Activated CD4-positive, alpha-beta memory T cell treated with anti-CD3 and anti-CD28 coated beads for 36 hours (primary cell): ENCODE results near the gene PSAP. TPM values are rescaled to one million over a fixed set of nuclear protein-coding genes. Genes with fewer than 3 reads are reported as not detected.
"Not testable (repeated sequence)": the region's sequence is repeated elsewhere in the genome, so short reads cannot be mapped to it uniquely, and the experiment has no call there.

Experiments
- CTCF ChIA-PET: fragments of 350-600 bp; sonication (Branson Sonifier 250); formaldehyde crosslinking; loops from one replicate; lab custom pipeline; 2021; ENCODE audit warnings: antibody characterized with exemption, inconsistent platforms; lab: Charles Lee
- POLR2A ChIA-PET: fragments of 350-600 bp; sonication (Branson Sonifier 250); formaldehyde crosslinking; loops from one replicate; lab custom pipeline; 2021; ENCODE audit warnings: antibody characterized with exemption; lab: Charles Lee
- DNase-seq: peaks from one replicate; pipeline ENCODE4 v3.0.0-alpha.2; 2020
- H3K27ac Mint-ChIP-seq: one replicate; pipeline ENCODE4 v1.8.0; 2021; ENCODE audit warnings: mixed read lengths
- H3K27me3 Mint-ChIP-seq: one replicate; pipeline ENCODE4 v1.8.0; 2021; ENCODE audit warnings: mixed read lengths
- H3K36me3 Mint-ChIP-seq: one replicate; pipeline ENCODE4 v1.8.0; 2021; ENCODE audit warnings: mixed read lengths
- H3K4me1 Mint-ChIP-seq: one replicate; pipeline ENCODE4 v1.8.0; 2021; ENCODE audit warnings: low read depth, mixed read lengths
- H3K4me3 Mint-ChIP-seq: one replicate; pipeline ENCODE4 v1.8.0; 2021; ENCODE audit warnings: mild to moderate bottlenecking, mixed read lengths
- H3K9me3 Mint-ChIP-seq: one replicate; pipeline ENCODE4 v1.8.0; 2021; ENCODE audit warnings: mixed read lengths
- intact Hi-C: fragments of 100-400 bp; cut with micrococcal nuclease; formaldehyde crosslinking; loops from one replicate; pipeline ENCODE4 v1.15.1; 2023
- total RNA-seq, 2 experiments: library from RNA; stranded (reverse); gene quantifications; one replicate each; pipeline ENCODE4 v1.2.3, GENCODE V29; 2021

PSAP gene
- 100 to 1,000 TPM; 137 to 144 TPM for total RNA-seq

GRCh38 chr10:71850743-71851464 lies at the start of gene PSAP:
TSS of gene PSAP (minus strand) at chr10:71851251. CDS start at chr10:71851221, 30 bp downstream.
- intact Hi-C loops: loop anchor here (1.0 to 5.0 kb wide), 5 partner anchors 38 to 237 kb away; partner anchors contain the start of genes SPOCK2 and VSIR
- Mint-ChIP-seq H3K27me3 (no peaks in the 10 kb centered on the region), H3K9me3 (no peaks in the 10 kb centered on the region), H3K4me3 (peak within 1 kb of the TSS; percentile 82), H3K27ac (peak within 1 kb of the TSS; percentile 76), H3K36me3 (no peaks in the 10 kb centered on the region), H3K4me1 (peaks cover 40% of the 10 kb centered on the region)
- peak; percentile 99 for DNase-seq
- CTCF ChIA-PET: interaction anchor here (0.6 to 2.1 kb wide), 8 partner anchors 14 to 531 kb away, joined by 3 to 8 read pairs (median 4); no protein-coding TSS in a partner anchor
- POLR2A ChIA-PET: interaction anchor here (1.0 to 1.1 kb wide), 2 partner anchors 78 to 480 kb away, joined by 3 read pairs; no protein-coding TSS in a partner anchor

- Mint-ChIP-seq H3K4me3 (no peak overlapping the region), H3K36me3 (no peaks in the 10 kb centered on the region), H3K4me1 (no peaks in the 10 kb centered on the region), H3K27me3 (no peaks in the 10 kb centered on the region), H3K9me3 (no peaks in the 10 kb centered on the region), H3K27ac (no peak overlapping the region)
- ChIA-PET POLR2A (interaction anchor here (0.6 kb wide), 1 partner anchor 632 kb away, joined by 3 read pairs; no protein-coding TSS in a partner anchor), CTCF (interaction anchor here (7.5 kb wide), 1 partner anchor 150 kb away, joined by 126 read pairs; no protein-coding TSS in a partner anchor)
- intact Hi-C loops: no loop called here
- no peak for DNase-seq
Observed at GRCh38 chr10:71900441-71901180, 49.6 kb upstream of the PSAP start.

DNA sequence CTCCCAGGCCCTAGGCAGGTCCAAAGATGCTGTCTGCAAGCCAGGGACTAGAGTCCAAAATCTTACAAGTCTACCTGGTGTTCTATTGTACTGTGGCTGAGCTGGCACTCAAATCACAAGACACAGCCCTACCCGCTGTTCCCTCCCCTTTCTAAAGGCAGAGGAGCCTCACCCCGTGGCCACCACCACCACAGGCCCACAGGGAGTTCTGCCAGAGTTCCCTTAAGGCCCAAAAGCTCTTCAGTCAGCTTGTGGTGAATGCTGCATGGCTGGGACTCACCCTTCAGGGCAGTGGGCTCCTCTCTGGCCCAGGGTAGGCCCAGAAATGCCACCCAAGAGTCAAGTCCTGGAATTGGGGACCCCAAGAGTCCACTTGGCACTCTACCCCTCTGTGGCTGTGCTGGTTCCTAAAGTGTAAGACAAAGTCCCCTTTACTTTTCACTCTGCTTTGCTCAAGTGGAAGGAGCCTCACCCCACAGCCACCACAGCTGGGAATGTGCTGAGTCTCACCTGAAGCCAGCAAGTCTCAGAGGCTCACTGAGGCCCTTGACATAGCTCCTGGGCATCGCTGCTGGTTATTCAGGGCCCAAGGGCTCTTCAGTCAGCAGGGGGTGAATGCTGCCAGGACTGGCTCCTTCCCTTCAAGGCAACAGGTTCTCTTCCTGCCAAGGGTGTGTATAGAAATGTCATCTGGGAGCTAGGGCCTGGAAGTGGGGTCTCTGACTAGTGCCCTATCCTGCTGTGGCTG lies 48.8 kb upstream of the PSAP start:
- Mint-ChIP-seq H3K27ac (no peak overlapping the region), H3K9me3 (no peaks in the 10 kb centered on the region), H3K4me3 (no peak overlapping the region), H3K36me3 (no peaks in the 10 kb centered on the region), H3K4me1 (no peaks in the 10 kb centered on the region), H3K27me3 (no peaks in the 10 kb centered on the region)
- POLR2A ChIA-PET: interaction anchor here (0.6 kb wide), 1 partner anchor 631 kb away, joined by 3 read pairs; no protein-coding TSS in a partner anchor
- intact Hi-C loops: loop anchor here (10.0 kb wide), 1 partner anchor 515 kb away; no protein-coding TSS in a partner anchor
- DNase-seq: no peak
- CTCF ChIA-PET: interaction anchor here (7.5 kb wide), 1 partner anchor 150 kb away, joined by 126 read pairs; no protein-coding TSS in a partner anchor

- H3K36me3 Mint-ChIP-seq, H3K9me3 Mint-ChIP-seq, H3K27me3 Mint-ChIP-seq, H3K4me3 Mint-ChIP-seq, H3K27ac Mint-ChIP-seq, DNase-seq, POLR2A ChIA-PET, H3K4me1 Mint-ChIP-seq: not testable (repeated sequence)
- intact Hi-C loops: loop anchor here (10.0 kb wide), 1 partner anchor 514 kb away; no protein-coding TSS in a partner anchor
- CTCF ChIA-PET: interaction anchor here (0.8 to 7.5 kb wide), 8 partner anchors 12 to 585 kb away, joined by 3 to 126 read pairs (median 3); partner anchors contain the start of gene PSAP
Observed at GRCh38 chr10:71898346-71898745, 47.3 kb upstream of the PSAP start.

DNA sequence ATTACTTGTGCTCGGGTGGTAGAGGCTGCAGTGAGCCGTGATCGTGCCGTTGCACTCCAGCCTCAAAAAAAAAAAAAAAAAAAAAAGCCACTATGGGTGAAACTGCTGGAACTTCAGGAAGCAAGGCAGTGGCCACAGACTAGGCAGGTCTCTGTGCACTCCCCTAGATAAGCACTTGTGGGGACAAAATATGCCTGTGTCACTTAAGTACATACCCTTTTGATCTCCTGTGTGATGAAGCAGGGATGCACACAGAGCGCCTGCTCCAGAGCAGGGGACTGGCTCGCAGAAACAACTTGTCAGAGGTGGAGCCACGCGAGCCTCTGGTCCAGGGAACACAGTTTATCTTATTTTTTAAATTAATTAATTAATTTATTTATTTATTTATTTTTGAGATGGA lies 42.9 kb upstream of the PSAP start:
- Mint-ChIP-seq H3K4me3 (no peak overlapping the region), H3K27ac (no peak overlapping the region)

DNA sequence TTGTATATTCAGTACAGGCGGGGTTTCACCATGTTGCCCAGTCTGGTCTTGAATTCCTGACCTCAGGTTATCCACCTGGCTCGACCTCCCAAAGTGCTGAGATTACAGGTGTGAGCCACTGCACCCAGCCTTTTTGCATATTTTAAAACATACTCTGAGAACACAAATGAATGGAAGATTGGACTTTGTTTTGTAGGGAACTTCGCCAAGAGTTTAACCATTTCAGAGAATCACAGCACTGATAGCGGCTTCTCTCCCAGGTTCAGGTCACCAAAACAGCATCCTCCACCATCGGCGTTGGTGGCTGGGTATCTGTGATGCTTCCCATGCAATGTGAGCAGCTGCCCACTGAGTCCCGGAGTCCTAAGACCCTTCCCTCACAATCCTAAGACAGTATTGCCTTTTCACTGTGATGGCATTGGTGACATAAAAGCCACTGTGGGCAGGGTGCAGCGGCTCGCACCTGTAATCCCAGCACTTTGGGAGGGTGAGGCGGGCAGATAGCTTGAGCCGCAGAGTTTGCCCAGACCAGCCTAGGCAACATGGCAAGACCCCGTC lies 42.3 kb upstream of the PSAP start:
- ChIA-PET POLR2A (no interaction called here), CTCF (interaction anchor here (0.8 to 3.5 kb wide), 3 partner anchors 56 to 450 kb away, joined by 3 to 15 read pairs (median 3); no protein-coding TSS in a partner anchor)
- H3K27me3 Mint-ChIP-seq: peaks cover 19% of the 10 kb centered on the region
- H3K27ac Mint-ChIP-seq: no peak overlapping the region
- intact Hi-C loops: loop anchor here (10.0 kb wide), 1 partner anchor 509 kb away; no protein-coding TSS in a partner anchor
- no peaks in the 10 kb centered on the region for H3K36me3 Mint-ChIP-seq
- no peak for DNase-seq
- H3K4me3 Mint-ChIP-seq: no peak overlapping the region
- peaks cover 10% of the 10 kb centered on the region for H3K4me1 Mint-ChIP-seq
- no peaks in the 10 kb centered on the region for H3K9me3 Mint-ChIP-seq

More for the DNA sequence above, 42.9 kb upstream of the PSAP start:
- POLR2A ChIA-PET: no interaction called here
- Mint-ChIP-seq H3K36me3 (no peaks in the 10 kb centered on the region), H3K9me3 (no peaks in the 10 kb centered on the region), H3K4me1 (peaks cover 6% of the 10 kb centered on the region), H3K27me3 (peaks cover 16% of the 10 kb centered on the region)
- no peak for DNase-seq
- intact Hi-C loops: loop anchor here (10.0 kb wide), 1 partner anchor 509 kb away; no protein-coding TSS in a partner anchor
- CTCF ChIA-PET: interaction anchor here (0.7 to 7.5 kb wide), 5 partner anchors 51 to 335 kb away, joined by 3 to 126 read pairs (median 15); no protein-coding TSS in a partner anchor

DNA sequence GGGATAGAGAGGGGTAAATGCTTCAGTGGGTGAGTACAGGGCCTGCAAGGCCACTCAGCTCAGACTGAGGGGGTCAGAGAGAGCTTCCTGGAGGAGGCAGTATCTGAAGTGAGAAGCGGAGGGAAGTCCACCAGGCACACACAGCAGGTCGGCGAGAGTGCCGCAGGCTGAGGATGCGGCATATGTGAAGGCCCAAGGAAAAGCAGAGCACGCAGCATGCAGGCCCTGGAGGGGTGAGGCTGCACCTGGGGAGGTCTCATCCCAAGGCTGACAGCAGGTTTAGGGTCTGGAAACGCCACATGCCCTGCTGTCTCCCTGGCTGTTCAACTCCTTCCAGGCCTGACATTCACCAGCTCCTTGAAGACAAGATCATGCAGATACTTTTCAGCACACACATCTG lies 40.4 kb upstream of the PSAP start:
- intact Hi-C loops: loop anchor here (10.0 kb wide), 1 partner anchor 507 kb away; no protein-coding TSS in a partner anchor
- Mint-ChIP-seq H3K36me3 (no peaks in the 10 kb centered on the region), H3K27me3 (peaks cover 19% of the 10 kb centered on the region), H3K4me3 (no peak overlapping the region), H3K4me1 (peaks cover 10% of the 10 kb centered on the region), H3K9me3 (no peaks in the 10 kb centered on the region), H3K27ac (no peak overlapping the region)
- no peak for DNase-seq
- POLR2A ChIA-PET: no interaction called here
- CTCF ChIA-PET: interaction anchor here (3.5 kb wide), 1 partner anchor 157 kb away, joined by 15 read pairs; no protein-coding TSS in a partner anchor

GRCh38 chr10:71889388-71889987 lies 38.4 kb upstream of the PSAP start:
- peaks cover 17% of the 10 kb centered on the region for H3K27me3 Mint-ChIP-seq
- intact Hi-C loops: loop anchor here (2.0 kb wide), 1 partner anchor 39 kb away; the partner anchor contains the start of gene PSAP

GRCh38 chr10:71888623-71889387 lies 37.8 kb upstream of the PSAP start:
- Mint-ChIP-seq H3K27ac (no peak overlapping the region), H3K27me3 (peaks cover 15% of the 10 kb centered on the region), H3K4me1 (peaks cover 10% of the 10 kb centered on the region), H3K4me3 (peak overlapping the region; percentile 70), H3K9me3 (no peaks in the 10 kb centered on the region), H3K36me3 (no peaks in the 10 kb centered on the region)
- ChIA-PET POLR2A (no interaction called here), CTCF (interaction anchor here (0.6 to 1.9 kb wide), 2 partner anchors 8 to 338 kb away, joined by 3 to 5 read pairs; no protein-coding TSS in a partner anchor)
- peak; percentile 70 for DNase-seq
- intact Hi-C loops: loop anchor here (2.0 kb wide), 1 partner anchor 38 kb away; the partner anchor contains the start of gene PSAP

More at GRCh38 chr10:71889388-71889987, 38.4 kb upstream of the PSAP start:
- H3K27ac Mint-ChIP-seq: no peak overlapping the region
- H3K36me3 Mint-ChIP-seq: no peaks in the 10 kb centered on the region
- CTCF ChIA-PET: interaction anchor here (0.6 to 0.8 kb wide), 2 partner anchors 159 to 339 kb away, joined by 3 to 4 read pairs; no protein-coding TSS in a partner anchor
- POLR2A ChIA-PET: no interaction called here
- peaks cover 10% of the 10 kb centered on the region for H3K4me1 Mint-ChIP-seq
- H3K9me3 Mint-ChIP-seq: no peaks in the 10 kb centered on the region
- DNase-seq: no peak
- peak overlapping the region; percentile 70 for H3K4me3 Mint-ChIP-seq

DNA sequence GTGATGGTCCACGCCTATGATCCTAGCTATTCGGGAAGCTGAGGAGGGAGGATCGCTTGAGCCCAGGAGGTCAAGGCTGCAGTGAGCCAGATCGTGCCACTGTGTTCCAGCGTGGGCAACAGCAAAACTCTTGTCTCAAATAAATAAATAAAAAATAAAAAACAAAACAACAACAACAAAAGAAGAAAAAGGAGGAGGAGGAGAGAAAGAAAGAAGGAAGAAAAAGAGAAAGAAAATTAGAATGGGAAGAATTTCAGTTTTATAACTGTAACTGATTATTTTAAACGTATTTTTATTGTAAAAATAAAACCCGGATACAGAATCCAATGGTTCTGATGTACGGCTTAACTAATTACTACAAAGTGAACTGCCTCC lies 37.2 kb upstream of the PSAP start:
- CTCF ChIA-PET: interaction anchor here (1.9 kb wide), 1 partner anchor 8 kb away, joined by 5 read pairs; no protein-coding TSS in a partner anchor
- H3K4me1 Mint-ChIP-seq: peaks cover 12% of the 10 kb centered on the region
- no peak for DNase-seq
- peak overlapping the region; percentile 70 for H3K4me3 Mint-ChIP-seq
- H3K27ac Mint-ChIP-seq: no peak overlapping the region
- POLR2A ChIA-PET: no interaction called here
- H3K9me3 Mint-ChIP-seq: no peaks in the 10 kb centered on the region
- H3K36me3 Mint-ChIP-seq: no peaks in the 10 kb centered on the region
- intact Hi-C loops: loop anchor here (2.0 kb wide), 1 partner anchor 37 kb away; the partner anchor contains the start of gene PSAP
- peaks cover 13% of the 10 kb centered on the region for H3K27me3 Mint-ChIP-seq
